CD4-positive, CD25-positive, alpha-beta regulatory T cell (primary cell): ENCODE data around the gene GSS. TPM values are rescaled to one million over a fixed set of nuclear protein-coding genes. Genes with fewer than 3 reads are reported as not detected.

Source experiments
- ATAC-seq, 2 donors: fragments of 150-1000 bp; cut with Tn5 transposase; one replicate each; pipeline ENCODE4 v1.10.0; 2021; ENCODE audit warnings: low read depth in 2 of 2, moderate number of reproducible peaks in 2 of 2, moderate library complexity in 1 of 2
- DNase-seq, 3 donors: peaks; one replicate each; pipeline versions ENCODE4 v3.0.0 to v3.0.0-alpha.2; 2012 to 2022; ENCODE audit warnings: mixed read lengths in 1 of 3
- H3K27ac ChIP-seq: one replicate; pipeline ENCODE4 v1.7.0; 2013; ENCODE audit warnings: mild to moderate bottlenecking, low read length; ENCODE audit not compliant: insufficient read depth, poor library complexity, severe bottlenecking
- H3K27me3 ChIP-seq: one replicate; pipeline ENCODE4 v1.7.0; 2013; ENCODE audit warnings: low read length; ENCODE audit not compliant: control insufficient read depth, insufficient read depth
- H3K36me3 ChIP-seq: one replicate; pipeline ENCODE4 v1.7.0; 2013; ENCODE audit warnings: mild to moderate bottlenecking, low read length, moderate library complexity; ENCODE audit not compliant: control insufficient read depth, insufficient read depth
- H3K4me1 ChIP-seq: 2 replicates; pipeline ENCODE4 v1.7.0; 2013; ENCODE audit warnings: mild to moderate bottlenecking, low read length; ENCODE audit not compliant: insufficient read depth, control insufficient read depth, poor library complexity, severe bottlenecking
- H3K4me3 ChIP-seq: one replicate; pipeline ENCODE4 v1.7.0; 2013; ENCODE audit warnings: low read depth, mild to moderate bottlenecking, low read length, moderate library complexity
- H3K9me3 ChIP-seq, 2 experiments: 1 replicate in 1 of 2; 2 replicates in 1 of 2; pipeline ENCODE4 v1.7.0; 2013; ENCODE audit warnings: low read length in 2 of 2, mild to moderate bottlenecking in 1 of 2, moderate library complexity in 1 of 2; ENCODE audit not compliant: control insufficient read depth in 2 of 2
- H3K27ac Mint-ChIP-seq, 3 donors: one replicate each; pipeline ENCODE4 v1.8.0; 2020 to 2022; ENCODE audit warnings: mild to moderate bottlenecking in 3 of 3, mixed read lengths in 3 of 3, moderate library complexity in 2 of 3
- H3K27me3 Mint-ChIP-seq: one replicate; pipeline ENCODE4 v1.8.0; 2022; ENCODE audit warnings: mild to moderate bottlenecking, mixed read lengths
- H3K36me3 Mint-ChIP-seq: one replicate; pipeline ENCODE4 v1.8.0; 2020; ENCODE audit warnings: mixed read lengths
- H3K4me1 Mint-ChIP-seq, 4 donors: one replicate each; pipeline ENCODE4 v1.8.0; 2020 to 2022; ENCODE audit warnings: mixed read lengths in 4 of 4, mild to moderate bottlenecking in 1 of 4
- H3K4me3 Mint-ChIP-seq, 4 donors: one replicate each; pipeline ENCODE4 v1.8.0; 2020 to 2022; ENCODE audit warnings: mild to moderate bottlenecking in 4 of 4, mixed read lengths in 4 of 4, moderate library complexity in 3 of 4
- H3K9me3 Mint-ChIP-seq, 7 donors: one replicate each; pipeline ENCODE4 v1.8.0; 2020 to 2022; ENCODE audit warnings: mixed read lengths in 7 of 7, mild to moderate bottlenecking in 3 of 7, moderate library complexity in 2 of 7
- polyA plus RNA-seq, 4 donors: library from polyadenylated mRNA; unstranded; fragments of 300-500 nt; fragmentation: Illumina TruSeq; gene quantifications; one replicate each; pipeline ENCODE4 v1.2.3, GENCODE V29; 2021
- total RNA-seq: library from RNA; stranded (reverse); gene quantifications from one replicate; pipeline ENCODE4 v1.2.3, GENCODE V29; 2022

GSS gene
- total and polyA plus RNA-seq, 5 donors from 2014 or later = 26.0 to 33.0 (median 30.9) TPM

- no peak for DNase-seq
- peaks cover 49% of the 10 kb centered on the region for H3K36me3 ChIP-seq
- Mint-ChIP-seq H3K27ac (peak overlapping the region in 1 of 3 donors; percentile 47), H3K27me3 (no peaks in the 10 kb centered on the region), H3K4me3 (no peak overlapping the region), H3K36me3 (peaks cover 41% of the 10 kb centered on the region), H3K4me1 (peaks cover 0 to 9% (median under 1%) of the 10 kb centered on the region in 4 donors), H3K9me3 (no peaks in the 10 kb centered on the region)
- no peak overlapping the region for H3K27ac ChIP-seq
- no peak for ATAC-seq
- H3K9me3 ChIP-seq = no peaks in the 10 kb centered on the region
- no peaks in the 10 kb centered on the region for H3K4me1 ChIP-seq
- H3K4me3 ChIP-seq = no peak overlapping the region
- no peaks in the 10 kb centered on the region for H3K27me3 ChIP-seq
These were observed 10.1 kb downstream of the GSS start for GRCh38 chr20:34945315-34946077.

- H3K27me3 Mint-ChIP-seq = no peaks in the 10 kb centered on the region
- no peak overlapping the region for H3K27ac ChIP-seq
- no peak overlapping the region for H3K4me3 ChIP-seq
- peak overlapping the region in 2 of 3 donors; percentile 24 to 29 for H3K27ac Mint-ChIP-seq
- DNase-seq (no peak), ATAC-seq (no peak)
- no peaks in the 10 kb centered on the region for H3K4me1 ChIP-seq
- no peaks in the 10 kb centered on the region for H3K9me3 Mint-ChIP-seq
- peaks cover 0 to 9% (median 0%) of the 10 kb centered on the region in 4 donors for H3K4me1 Mint-ChIP-seq
- no peak overlapping the region for H3K4me3 Mint-ChIP-seq
- H3K36me3 Mint-ChIP-seq = peaks cover 40% of the 10 kb centered on the region
- no peaks in the 10 kb centered on the region for H3K27me3 ChIP-seq
- H3K9me3 ChIP-seq = no peaks in the 10 kb centered on the region
- peaks cover 50% of the 10 kb centered on the region for H3K36me3 ChIP-seq
These were observed 11.6 kb downstream of the GSS start for GRCh38 chr20:34943808-34944567.

GRCh38 chr20:34942301-34942700, 13.3 kb downstream of the GSS start:
- Histone ChIP-seq H3K4me1 (no peaks in the 10 kb centered on the region), H3K36me3 (peaks cover 53% of the 10 kb centered on the region), H3K27ac (no peak overlapping the region), H3K9me3 (no peaks in the 10 kb centered on the region), H3K27me3 (no peaks in the 10 kb centered on the region), H3K4me3 (no peak overlapping the region)
- Mint-ChIP-seq H3K36me3 (peaks cover 47% of the 10 kb centered on the region), H3K9me3 (no peaks in the 10 kb centered on the region), H3K27me3 (no peaks in the 10 kb centered on the region), H3K4me1 (peaks cover 0 to 5% (median 0%) of the 10 kb centered on the region in 4 donors), H3K27ac (peak overlapping the region in 1 of 3 donors; percentile 35), H3K4me3 (no peak overlapping the region)
- ATAC-seq (no peak), DNase-seq (no peak)

GRCh38 chr20:34941226-34941625, 14.4 kb downstream of the GSS start:
- H3K27me3 Mint-ChIP-seq = no peaks in the 10 kb centered on the region
- Histone ChIP-seq H3K36me3 (peaks cover 57% of the 10 kb centered on the region), H3K27me3 (no peaks in the 10 kb centered on the region), H3K4me3 (no peak overlapping the region), H3K27ac (no peak overlapping the region), H3K4me1 (no peaks in the 10 kb centered on the region), H3K9me3 (no peaks in the 10 kb centered on the region)
- peaks cover 0 to 3% (median 0%) of the 10 kb centered on the region in 4 donors for H3K4me1 Mint-ChIP-seq
- DNase-seq (no peak), ATAC-seq (no peak)
- no peak overlapping the region for H3K4me3 Mint-ChIP-seq
- peak overlapping the region in 2 of 3 donors; percentile 15 to 52 for H3K27ac Mint-ChIP-seq
- no peaks in the 10 kb centered on the region for H3K9me3 Mint-ChIP-seq
- peaks cover 56% of the 10 kb centered on the region for H3K36me3 Mint-ChIP-seq

GRCh38 chr20:34940081-34940481, 15.5 kb downstream of the GSS start:
- Histone ChIP-seq H3K9me3 (no peaks in the 10 kb centered on the region), H3K4me3 (no peak overlapping the region), H3K27ac (no peak overlapping the region), H3K4me1 (no peaks in the 10 kb centered on the region), H3K36me3 (peaks cover 51% of the 10 kb centered on the region), H3K27me3 (no peaks in the 10 kb centered on the region)
- Mint-ChIP-seq H3K4me3 (no peak overlapping the region), H3K36me3 (peaks cover 58% of the 10 kb centered on the region), H3K4me1 (no peaks in the 10 kb centered on the region), H3K27me3 (no peaks in the 10 kb centered on the region), H3K27ac (no peak overlapping the region), H3K9me3 (no peaks in the 10 kb centered on the region)
- ATAC-seq = no peak
- DNase-seq = no peak

GRCh38 chr20:34938466-34939163, 17.0 kb downstream of the GSS start:
- no peaks in the 10 kb centered on the region for H3K4me1 ChIP-seq
- H3K27ac ChIP-seq = no peak overlapping the region
- H3K36me3 Mint-ChIP-seq = peaks cover 57% of the 10 kb centered on the region
- H3K27me3 Mint-ChIP-seq = no peaks in the 10 kb centered on the region
- H3K36me3 ChIP-seq = peaks cover 45% of the 10 kb centered on the region
- H3K27ac Mint-ChIP-seq = peak overlapping the region in 1 of 3 donors; percentile 53
- H3K4me1 Mint-ChIP-seq = no peaks in the 10 kb centered on the region
- no peaks in the 10 kb centered on the region for H3K9me3 Mint-ChIP-seq
- no peaks in the 10 kb centered on the region for H3K27me3 ChIP-seq
- H3K4me3 ChIP-seq = no peak overlapping the region
- no peak for DNase-seq
- no peak for ATAC-seq
- H3K4me3 Mint-ChIP-seq = no peak overlapping the region
- no peaks in the 10 kb centered on the region for H3K9me3 ChIP-seq

- Histone ChIP-seq H3K4me1 (no peaks in the 10 kb centered on the region), H3K27me3 (no peaks in the 10 kb centered on the region), H3K27ac (no peak overlapping the region), H3K9me3 (no peaks in the 10 kb centered on the region), H3K4me3 (no peak overlapping the region), H3K36me3 (peaks cover 41% of the 10 kb centered on the region)
- H3K36me3 Mint-ChIP-seq = peaks cover 51% of the 10 kb centered on the region
- no peak overlapping the region for H3K4me3 Mint-ChIP-seq
- no peak overlapping the region for H3K27ac Mint-ChIP-seq
- peaks cover 0 to 2% (median 0%) of the 10 kb centered on the region in 4 donors for H3K4me1 Mint-ChIP-seq
- H3K9me3 Mint-ChIP-seq = peaks cover 0 to 1% (median 0%) of the 10 kb centered on the region in 7 donors
- ATAC-seq (no peak), DNase-seq (no peak)
- H3K27me3 Mint-ChIP-seq = no peaks in the 10 kb centered on the region
These were observed 23.8 kb downstream of the GSS start for GRCh38 chr20:34931771-34932170.
